GM10266 (cell line): Measurements from ENCODE around the gene COL23A1.

Source experiments
- DNase-seq: peaks from one replicate; pipeline ENCODE4 v3.0.0; 2012; ENCODE audit errors: extremely low spot score
- TF ChIP-seq, protein P1 (sequence below): IDR thresholded peaks from 2 replicates; pipeline ENCODE4 v1.5.1; 2012; ENCODE audit warnings: mild to moderate bottlenecking, low read depth; ENCODE audit not compliant: control insufficient read depth, insufficient read depth; ENCODE audit errors: missing control alignments

Gene COL23A1

GRCh38 chr5:178209334-178210072 is 380.7 kb downstream of the COL23A1 start:
- TF ChIP-seq, protein P1, sequence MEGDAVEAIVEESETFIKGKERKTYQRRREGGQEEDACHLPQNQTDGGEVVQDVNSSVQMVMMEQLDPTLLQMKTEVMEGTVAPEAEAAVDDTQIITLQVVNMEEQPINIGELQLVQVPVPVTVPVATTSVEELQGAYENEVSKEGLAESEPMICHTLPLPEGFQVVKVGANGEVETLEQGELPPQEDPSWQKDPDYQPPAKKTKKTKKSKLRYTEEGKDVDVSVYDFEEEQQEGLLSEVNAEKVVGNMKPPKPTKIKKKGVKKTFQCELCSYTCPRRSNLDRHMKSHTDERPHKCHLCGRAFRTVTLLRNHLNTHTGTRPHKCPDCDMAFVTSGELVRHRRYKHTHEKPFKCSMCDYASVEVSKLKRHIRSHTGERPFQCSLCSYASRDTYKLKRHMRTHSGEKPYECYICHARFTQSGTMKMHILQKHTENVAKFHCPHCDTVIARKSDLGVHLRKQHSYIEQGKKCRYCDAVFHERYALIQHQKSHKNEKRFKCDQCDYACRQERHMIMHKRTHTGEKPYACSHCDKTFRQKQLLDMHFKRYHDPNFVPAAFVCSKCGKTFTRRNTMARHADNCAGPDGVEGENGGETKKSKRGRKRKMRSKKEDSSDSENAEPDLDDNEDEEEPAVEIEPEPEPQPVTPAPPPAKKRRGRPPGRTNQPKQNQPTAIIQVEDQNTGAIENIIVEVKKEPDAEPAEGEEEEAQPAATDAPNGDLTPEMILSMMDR, result no peak
- no peak for DNase-seq

- TF ChIP-seq, protein P1, result no peak
- no peak for DNase-seq
Observed at GRCh38 chr5:178208540-178209227, 381.5 kb downstream of the COL23A1 start.

DNA sequence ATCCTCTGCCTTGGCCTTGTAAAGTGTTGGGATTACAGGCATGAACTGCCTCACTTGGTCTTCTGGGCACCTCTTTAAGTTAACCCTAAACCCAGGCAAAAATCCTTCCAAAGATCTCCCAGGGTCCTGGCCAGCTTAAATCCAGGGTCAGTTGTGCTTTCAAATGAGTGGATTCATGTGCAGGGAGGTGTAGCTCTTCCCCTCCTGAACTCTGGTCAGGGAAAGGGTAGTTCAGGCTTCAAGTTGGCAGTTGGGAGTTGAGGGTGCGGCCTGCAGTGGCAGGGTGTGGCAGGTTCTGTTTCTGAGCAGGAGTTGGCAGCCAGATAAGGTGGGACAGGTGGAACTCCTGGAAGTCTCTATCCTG is 382.3 kb downstream of the COL23A1 start:
- TF ChIP-seq, protein P1, result no peak
- no peak for DNase-seq

DNA sequence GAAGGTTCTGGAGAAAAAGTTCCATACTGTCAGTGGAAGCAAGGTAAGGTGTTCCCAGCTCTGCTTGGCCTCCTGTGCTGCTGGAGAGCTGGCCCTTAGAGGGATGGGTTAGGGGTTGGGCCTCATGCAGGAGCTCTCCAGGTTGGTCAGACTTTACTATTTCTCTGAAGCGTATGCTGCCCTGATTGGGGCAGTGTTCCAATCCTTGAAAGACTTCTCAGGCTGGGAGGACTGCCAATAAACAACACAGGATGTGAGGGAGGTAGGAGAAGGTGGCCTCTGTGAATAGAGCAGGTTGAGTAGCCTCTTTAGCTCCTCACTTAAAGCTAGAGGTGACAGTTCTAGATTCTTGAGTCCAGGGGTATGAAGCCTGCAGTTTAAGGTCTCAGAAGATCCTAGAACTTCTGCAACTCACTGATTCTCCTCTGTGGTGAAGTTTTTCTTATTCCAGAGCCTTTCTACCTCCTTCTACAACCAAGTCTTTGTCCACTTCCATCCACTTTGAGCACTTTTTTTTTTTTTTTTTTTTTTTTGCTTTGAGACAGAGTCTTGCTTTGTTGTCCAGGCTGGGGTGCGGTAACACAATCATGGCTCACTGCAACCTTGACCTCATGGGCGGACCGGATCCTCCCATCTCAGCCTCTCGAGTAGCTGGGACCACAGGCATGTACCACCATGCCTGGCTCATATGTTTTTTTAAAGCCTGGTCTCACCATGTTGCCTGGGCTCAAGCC is 382.8 kb downstream of the COL23A1 start:
- DNase-seq, result no peak
- TF ChIP-seq, protein P1, result no peak

DNA sequence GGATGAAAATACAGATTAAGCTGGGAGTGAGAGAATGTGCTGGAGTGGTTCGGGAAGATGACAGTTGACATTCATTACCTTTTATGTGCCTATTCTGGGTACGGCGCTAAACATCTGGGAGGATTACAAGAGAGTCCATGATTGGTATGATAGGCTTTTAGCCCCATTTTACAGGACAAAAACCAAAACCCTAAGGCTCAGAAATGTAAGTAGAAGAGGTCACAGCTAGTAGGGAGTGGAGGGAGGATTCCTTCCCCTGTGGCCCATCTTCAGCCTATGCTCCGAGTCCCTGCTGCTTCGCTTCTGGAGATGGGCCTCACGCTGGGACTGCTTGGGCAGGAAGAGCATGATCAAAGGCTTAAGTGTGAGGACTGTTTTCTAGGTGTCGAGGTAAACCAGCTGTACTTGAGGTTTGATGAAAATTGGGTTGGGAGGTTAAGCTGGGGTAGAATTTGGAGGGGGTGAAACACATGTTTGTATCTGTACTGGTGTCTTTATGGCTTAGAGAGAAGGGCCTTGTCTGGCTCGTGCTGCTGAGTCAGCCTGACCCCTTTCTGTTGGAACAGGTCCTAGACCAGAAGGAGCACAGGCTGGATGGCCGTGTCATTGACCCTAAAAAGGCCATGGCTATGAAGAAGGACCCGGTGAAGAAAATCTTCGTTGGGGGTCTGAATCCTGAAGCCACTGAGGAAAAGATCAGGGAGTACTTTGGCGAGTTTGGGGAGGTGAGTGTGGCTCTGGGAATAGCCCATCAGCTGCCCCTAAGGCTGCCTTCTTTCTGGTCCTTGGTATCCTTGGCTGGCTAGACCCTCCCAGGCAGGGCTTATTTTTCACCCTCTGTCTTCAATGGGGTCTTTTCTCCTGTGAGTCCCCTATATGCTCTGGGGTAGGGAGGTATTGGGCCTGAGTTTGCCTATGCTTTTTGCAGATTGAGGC is 383.8 kb downstream of the COL23A1 start:
- TF ChIP-seq, protein P1, result no peak
- no peak for DNase-seq

DNA sequence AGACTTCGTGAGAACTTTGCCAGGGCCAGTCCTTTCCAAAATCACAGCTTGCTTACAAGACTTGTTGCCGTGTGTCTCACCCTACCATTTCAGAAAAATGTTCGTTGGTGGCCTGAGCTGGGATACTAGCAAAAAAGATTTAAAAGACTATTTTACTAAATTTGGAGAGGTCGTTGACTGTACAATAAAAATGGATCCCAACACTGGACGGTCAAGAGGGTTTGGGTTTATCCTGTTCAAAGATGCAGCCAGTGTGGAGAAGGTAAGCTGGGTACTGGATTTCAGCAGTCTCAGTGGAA is 384.5 kb downstream of the COL23A1 start:
- no peak for DNase-seq
- TF ChIP-seq, protein P1, result no peak
